ENCODE data around the gene TNFAIP3. TPM values are rescaled to one million over a fixed set of nuclear protein-coding genes. Genes with fewer than 3 reads are reported as not detected.

Gene TNFAIP3
- total and polyA plus RNA-seq, 2 of the 8 experiments (the other 6 are each of a cell fraction or from before 2014, with no cell fraction given) = 1.6 to 2.0 TPM

DNA sequence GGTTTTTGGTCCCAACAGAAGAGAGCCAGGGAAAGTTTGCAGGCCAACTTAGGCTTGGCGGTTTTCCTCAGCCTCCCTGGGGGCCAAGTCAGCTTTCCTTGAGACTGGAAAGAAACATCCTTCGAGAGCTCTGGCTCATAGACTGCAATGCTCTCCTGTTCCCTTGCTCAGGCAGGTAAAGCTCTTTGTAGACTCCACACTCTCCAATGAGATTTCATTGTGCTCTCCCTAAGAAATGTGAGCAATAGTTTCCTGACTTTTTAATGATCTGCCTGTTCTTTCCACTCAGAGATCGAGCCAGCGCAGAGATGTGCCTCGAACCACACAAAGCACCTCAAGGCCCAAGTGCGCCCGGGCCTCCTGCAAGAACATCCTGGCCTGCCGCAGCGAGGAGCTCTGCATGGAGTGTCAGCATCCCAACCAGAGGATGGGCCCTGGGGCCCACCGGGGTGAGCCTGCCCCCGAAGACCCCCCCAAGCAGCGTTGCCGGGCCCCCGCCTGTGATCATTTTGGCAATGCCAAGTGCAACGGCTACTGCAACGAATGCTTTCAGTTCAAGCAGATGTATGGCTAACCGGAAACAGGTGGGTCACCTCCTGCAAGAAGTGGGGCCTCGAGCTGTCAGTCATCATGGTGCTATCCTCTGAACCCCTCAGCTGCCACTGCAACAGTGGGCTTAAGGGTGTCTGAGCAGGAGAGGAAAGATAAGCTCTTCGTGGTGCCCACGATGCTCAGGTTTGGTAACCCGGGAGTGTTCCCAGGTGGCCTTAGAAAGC, 13.9 kb downstream of the TNFAIP3 start:
- no peak overlapping the region for H2AFZ ChIP-seq (ENCODE audit: low read length)
- no peak overlapping the region for H3K4ac ChIP-seq (replicated peaks; ENCODE audit: insufficient read length, low read depth, low read length)
- H3K4me2 ChIP-seq (ENCODE audit: insufficient read depth in 1 of 2, low read depth in 2 of 2, low read length in 2 of 2) = no peak overlapping the region
- H3K79me1 ChIP-seq (ENCODE audit: low read depth, low read length) = no peaks in the 10 kb centered on the region
- H3K14ac ChIP-seq (ENCODE audit: insufficient read length) = no peak overlapping the region
- WGBS, 2 experiments (ENCODE audit: extremely low coverage in 1 of 2, insufficient coverage in 1 of 2, insufficient read length in 1 of 2, insufficient replicate concordance in 2 of 2, low coverage in 1 of 2, low lambda C conversion rate in 2 of 2, missing lambda C conversion rate in 1 of 2) = 83% methylated on average over 19 of the region's 21 CpGs; no CpG with 5 or more reads in 1 of the 2 experiments
- POLR2A ChIA-PET (ENCODE audit: partially characterized antibody) = interaction anchor here (1.4 kb wide), 1 partner anchor 13 kb away, joined by 3 read pairs; no protein-coding TSS in a partner anchor
- H3K23me2 ChIP-seq (ENCODE audit: low read depth, low read length) = no peaks in the 10 kb centered on the region
- peaks cover 0 to 11% (median 5%) of the 10 kb centered on the region in 4 experiments; a peak in 4 of 7 replicates for H3K4me1 ChIP-seq (replicated peaks in 1 of 4; ENCODE audit: control insufficient read depth in 3 of 4, insufficient read depth in 4 of 4, low read length in 3 of 4)
- H3K9ac ChIP-seq (replicated peaks in 1 of 4; ENCODE audit: extremely low read depth in 1 of 4, low read depth in 3 of 4, low read length in 3 of 4) = no peak overlapping the region
- no peaks in the 10 kb centered on the region for H4K20me1 ChIP-seq (replicated peaks in 1 of 2; ENCODE audit: control insufficient read depth in 1 of 2, insufficient read depth in 2 of 2, low read length in 2 of 2)
- H2BK5ac ChIP-seq (ENCODE audit: low read depth, low read length) = no peak overlapping the region
- H3K18ac ChIP-seq (ENCODE audit: extremely low read depth, low read length) = no peak overlapping the region
- H3K27ac ChIP-seq (ENCODE audit: low read depth, low read length) = no peak overlapping the region
- CTCF ChIA-PET (ENCODE audit: partially characterized antibody) = interaction anchor here (0.6 to 4.8 kb wide), 13 partner anchors 10 to 398 kb away, joined by 3 to 52 read pairs (median 4); partner anchors contain the start of gene TNFAIP3
- H4K5ac ChIP-seq (ENCODE audit: insufficient read length, low read depth, low read length) = no peak overlapping the region
- no peak overlapping the region for H2AK5ac ChIP-seq (ENCODE audit: low read depth, low read length)
- DNase-seq (ENCODE audit: low read depth in 1 of 2, low spot score in 2 of 2) (no peak), FAIRE-seq (no peak)
- no peaks in the 10 kb centered on the region for H3K27me3 ChIP-seq (replicated peaks in 1 of 4; ENCODE audit: control insufficient read depth in 3 of 4, extremely low read depth in 1 of 4, insufficient read depth in 3 of 4, low read length in 3 of 4)
- no peak overlapping the region for H3K4me3 ChIP-seq (ENCODE audit: extremely low read depth in 1 of 4, insufficient read depth in 2 of 4, low read depth in 3 of 4, low read length in 4 of 4)
- no peaks in the 10 kb centered on the region for H3K9me3 ChIP-seq (ENCODE audit: insufficient read depth in 2 of 2, low read depth in 1 of 2, low read length in 1 of 2)
- no peak overlapping the region for H3K56ac ChIP-seq (replicated peaks; ENCODE audit: insufficient read length, low read depth, low read length)
- no peak overlapping the region for H3K23ac ChIP-seq (ENCODE audit: insufficient read length)
- H2BK12ac ChIP-seq (ENCODE audit: low read depth, low read length) = no peak overlapping the region
- H4K91ac ChIP-seq (replicated peaks; ENCODE audit: insufficient read length, low read length) = no peak overlapping the region
- no peak overlapping the region for H2BK15ac ChIP-seq (ENCODE audit: low read length)
- peaks cover 0 to 9% (median 6%) of the 10 kb centered on the region in 4 experiments; a peak in 5 of 8 replicates for H3K36me3 ChIP-seq (ENCODE audit: control insufficient read depth in 2 of 4, insufficient read depth in 4 of 4, low read length in 3 of 4)
- no peak overlapping the region for H4K8ac ChIP-seq (ENCODE audit: extremely low read depth, insufficient read depth, low read length)
- no peaks in the 10 kb centered on the region for H3K79me2 ChIP-seq (ENCODE audit: control insufficient read depth in 1 of 2, insufficient read depth in 2 of 2, low read length in 2 of 2)
- H2BK120ac ChIP-seq (replicated peaks; ENCODE audit: low read depth, low read length) = no peak overlapping the region
- H2BK20ac ChIP-seq (ENCODE audit: low read length) = no peak overlapping the region
- TF ChIP-seq CHD1 (IDR thresholded peaks at IDR 0.05; ENCODE audit: low read depth, low read length) = no peak
- TF ChIP-seq RXRA (IDR thresholded peaks at IDR 0.05; ENCODE audit: insufficient read depth, low read depth, low read length) = no peak
- TF ChIP-seq KDM4A (IDR thresholded peaks at IDR 0.05; ENCODE audit: low read depth, low read length, severe bottlenecking) = no peak
- TF ChIP-seq ASH2L (IDR thresholded peaks at IDR 0.05; ENCODE audit: low read length) = no peak
- no peak for TF ChIP-seq JUND (IDR thresholded peaks at IDR 0.05; ENCODE audit: low read length)
- TF ChIP-seq POLR2AphosphoS5 (IDR thresholded peaks at IDR 0.05; ENCODE audit: low read depth, low read length) = no peak
- no peak for TF ChIP-seq BCL11A (IDR thresholded peaks at IDR 0.05; ENCODE audit: low read depth in 2 of 2, low read length in 2 of 2)
- TF ChIP-seq, protein P1, sequence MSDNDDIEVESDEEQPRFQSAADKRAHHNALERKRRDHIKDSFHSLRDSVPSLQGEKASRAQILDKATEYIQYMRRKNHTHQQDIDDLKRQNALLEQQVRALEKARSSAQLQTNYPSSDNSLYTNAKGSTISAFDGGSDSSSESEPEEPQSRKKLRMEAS (IDR thresholded peaks at IDR 0.05) = no peak
- no peak for TF ChIP-seq NRF1 (IDR thresholded peaks at IDR 0.05; ENCODE audit: low read depth, low read length)
- TF ChIP-seq POLR2A (IDR thresholded peaks at IDR 0.05; ENCODE audit: control extremely low read depth in 1 of 2, low read depth in 2 of 2, low read length in 2 of 2) = no peak
- TF ChIP-seq BRCA1 (IDR thresholded peaks at IDR 0.05; ENCODE audit: low read depth, low read length) = no peak
- TF ChIP-seq POU5F1 (IDR thresholded peaks at IDR 0.05; ENCODE audit: low read depth, low read length) = no peak
- TF ChIP-seq TEAD4 (IDR thresholded peaks at IDR 0.05; ENCODE audit: low read depth, low read length) = no peak
- TF ChIP-seq SUZ12 (IDR thresholded peaks at IDR 0.05; ENCODE audit: low read length) = no peak
